Measurements from ENCODE around the gene ZBTB16. TPM values are rescaled to one million over a fixed set of nuclear protein-coding genes. Genes with fewer than 3 reads are reported as not detected.
A peak's percentile ranks its signal among the peaks of the same experiment; 100 is the strongest.

ZBTB16 gene
- total RNA-seq, 4 donors from 2014 or later: 82.7 to 375 (median 189) TPM

DNA sequence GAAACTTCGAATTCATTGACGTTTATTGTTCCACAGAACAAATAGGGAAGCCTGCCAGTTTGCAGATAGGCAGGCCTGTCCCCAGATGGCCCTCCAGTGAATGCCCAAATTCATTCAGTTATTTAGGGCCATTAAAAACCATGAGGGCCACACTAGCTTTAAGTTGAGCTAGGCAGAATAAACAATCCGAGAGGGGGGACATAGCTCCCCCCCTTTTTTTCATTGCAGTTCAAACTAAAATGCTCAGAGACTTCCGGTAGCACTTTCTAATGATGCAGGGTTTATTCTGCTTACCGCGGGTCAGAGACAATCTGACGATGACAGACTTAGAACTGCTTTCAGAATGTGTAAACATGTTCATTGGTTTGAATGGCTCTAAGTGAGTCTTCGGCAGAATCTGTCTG is 72.0 kb downstream of the ZBTB16 start:
- TF ChIP-seq, protein P1, sequence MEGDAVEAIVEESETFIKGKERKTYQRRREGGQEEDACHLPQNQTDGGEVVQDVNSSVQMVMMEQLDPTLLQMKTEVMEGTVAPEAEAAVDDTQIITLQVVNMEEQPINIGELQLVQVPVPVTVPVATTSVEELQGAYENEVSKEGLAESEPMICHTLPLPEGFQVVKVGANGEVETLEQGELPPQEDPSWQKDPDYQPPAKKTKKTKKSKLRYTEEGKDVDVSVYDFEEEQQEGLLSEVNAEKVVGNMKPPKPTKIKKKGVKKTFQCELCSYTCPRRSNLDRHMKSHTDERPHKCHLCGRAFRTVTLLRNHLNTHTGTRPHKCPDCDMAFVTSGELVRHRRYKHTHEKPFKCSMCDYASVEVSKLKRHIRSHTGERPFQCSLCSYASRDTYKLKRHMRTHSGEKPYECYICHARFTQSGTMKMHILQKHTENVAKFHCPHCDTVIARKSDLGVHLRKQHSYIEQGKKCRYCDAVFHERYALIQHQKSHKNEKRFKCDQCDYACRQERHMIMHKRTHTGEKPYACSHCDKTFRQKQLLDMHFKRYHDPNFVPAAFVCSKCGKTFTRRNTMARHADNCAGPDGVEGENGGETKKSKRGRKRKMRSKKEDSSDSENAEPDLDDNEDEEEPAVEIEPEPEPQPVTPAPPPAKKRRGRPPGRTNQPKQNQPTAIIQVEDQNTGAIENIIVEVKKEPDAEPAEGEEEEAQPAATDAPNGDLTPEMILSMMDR (IDR thresholded peaks at IDR 0.05): no peak
- no peak for ATAC-seq (ENCODE audit: low FRiP score)
- no peak for DNase-seq (ENCODE audit: low spot score)

- TF ChIP-seq, protein P1 (IDR thresholded peaks at IDR 0.05): no peak
- DNase-seq (ENCODE audit: low spot score): no peak
- ATAC-seq (ENCODE audit: low FRiP score): no peak
These were observed 72.9 kb downstream of the ZBTB16 start for GRCh38 chr11:114132417-114132816.

- DNase-seq (ENCODE audit: low spot score) (no peak), ATAC-seq (ENCODE audit: low FRiP score) (no peak)
- TF ChIP-seq, protein P1 (IDR thresholded peaks at IDR 0.05): no peak
These were observed 73.5 kb downstream of the ZBTB16 start for GRCh38 chr11:114132944-114133394.

DNA sequence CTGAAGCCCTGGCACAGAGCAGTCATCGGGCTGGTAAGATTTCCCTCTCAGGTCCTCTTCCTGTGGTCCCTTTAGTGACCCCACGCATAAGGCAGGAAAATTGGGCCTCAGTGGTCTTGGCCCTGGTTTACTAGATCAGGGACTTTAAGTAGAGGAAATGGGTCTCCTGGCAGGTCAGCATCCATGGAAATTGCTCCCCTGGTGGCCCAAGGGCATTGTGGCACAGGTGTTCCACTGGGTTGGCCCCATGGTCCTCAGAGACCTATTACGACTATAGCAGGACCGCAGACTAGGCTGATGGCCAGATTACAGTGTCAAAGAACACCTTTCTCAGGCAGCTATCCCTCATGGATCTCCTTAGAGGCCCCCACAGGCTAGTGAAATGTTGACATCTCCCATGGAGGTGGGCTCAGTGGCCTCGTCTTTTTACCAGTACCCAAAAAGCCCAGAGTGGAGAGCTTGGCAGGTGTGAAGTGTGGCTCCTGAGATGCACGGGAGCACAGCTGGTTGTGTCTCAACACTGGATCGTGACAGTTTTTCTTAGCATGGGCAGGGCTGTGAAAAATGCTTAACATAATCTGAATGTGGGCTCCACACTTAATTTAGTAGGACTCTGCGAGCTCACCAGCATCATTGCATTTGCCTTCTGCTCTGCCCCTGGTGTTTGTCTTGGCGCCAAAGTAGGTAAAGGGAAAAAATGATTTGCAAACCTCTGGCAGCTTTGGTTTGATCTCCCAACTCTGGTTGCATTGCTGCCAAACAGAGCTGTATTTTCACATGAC is 74.2 kb downstream of the ZBTB16 start:
- no peak for DNase-seq (ENCODE audit: low spot score)
- no peak for ATAC-seq (ENCODE audit: low FRiP score)
- TF ChIP-seq, protein P1 (IDR thresholded peaks at IDR 0.05): no peak

GRCh38 chr11:114134870-114135269 is 75.4 kb downstream of the ZBTB16 start:
- ATAC-seq (ENCODE audit: low FRiP score): peak; percentile 45
- TF ChIP-seq, protein P1 (IDR thresholded peaks at IDR 0.05): no peak
- DNase-seq (ENCODE audit: low spot score): no peak

DNA sequence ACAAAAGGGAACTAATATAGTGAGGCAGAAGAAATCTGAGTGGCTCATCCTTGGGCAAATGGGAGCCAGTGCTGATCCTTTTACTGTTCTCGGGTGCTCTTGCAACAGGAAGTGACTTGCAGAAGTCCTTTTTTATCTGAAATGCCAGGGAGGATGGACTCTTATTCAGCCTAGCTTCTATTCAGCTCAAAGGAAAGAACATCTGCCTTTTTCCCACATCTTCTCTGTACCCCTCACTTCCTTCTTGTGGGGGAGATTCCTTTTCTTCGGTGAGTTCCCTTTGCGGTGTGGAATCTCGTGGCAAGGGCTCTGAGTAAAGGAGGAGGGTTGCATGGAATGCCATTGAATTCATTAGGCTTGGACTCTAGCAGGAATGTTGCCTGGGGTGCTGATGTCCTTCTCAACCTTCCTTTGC is 76.2 kb downstream of the ZBTB16 start:
- TF ChIP-seq, protein P1 (IDR thresholded peaks at IDR 0.05): no peak
- no peak for DNase-seq (ENCODE audit: low spot score)
- no peak for ATAC-seq (ENCODE audit: low FRiP score)

Measured in omental fat pad (tissue), 4 donors.